ENCODE data around the gene WNT10A.
"Not testable (repeated sequence)": the region's sequence is repeated elsewhere in the genome, so short reads cannot be mapped to it uniquely, and the experiment has no call there.

Gene WNT10A

DNA sequence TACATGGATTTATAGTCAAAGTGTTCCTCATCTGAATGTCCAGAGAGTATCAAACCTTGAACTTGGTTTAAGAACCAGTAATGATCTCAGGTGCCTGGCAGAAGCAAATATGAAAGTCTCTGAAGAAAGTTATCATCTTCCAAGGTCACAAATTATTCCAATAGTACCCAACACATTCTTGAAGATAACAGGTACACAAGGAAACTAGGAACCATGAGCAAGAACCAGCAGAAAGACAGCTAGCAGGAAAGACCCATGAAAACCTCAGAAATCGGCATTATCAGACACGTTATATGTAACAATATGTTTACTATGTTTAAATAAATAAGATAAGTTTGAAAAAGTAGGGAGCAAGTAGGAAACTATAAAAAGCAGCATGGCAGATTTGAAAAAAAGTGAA lies 43.2 kb upstream of the WNT10A start:
- TF ChIP-seq, protein P1, sequence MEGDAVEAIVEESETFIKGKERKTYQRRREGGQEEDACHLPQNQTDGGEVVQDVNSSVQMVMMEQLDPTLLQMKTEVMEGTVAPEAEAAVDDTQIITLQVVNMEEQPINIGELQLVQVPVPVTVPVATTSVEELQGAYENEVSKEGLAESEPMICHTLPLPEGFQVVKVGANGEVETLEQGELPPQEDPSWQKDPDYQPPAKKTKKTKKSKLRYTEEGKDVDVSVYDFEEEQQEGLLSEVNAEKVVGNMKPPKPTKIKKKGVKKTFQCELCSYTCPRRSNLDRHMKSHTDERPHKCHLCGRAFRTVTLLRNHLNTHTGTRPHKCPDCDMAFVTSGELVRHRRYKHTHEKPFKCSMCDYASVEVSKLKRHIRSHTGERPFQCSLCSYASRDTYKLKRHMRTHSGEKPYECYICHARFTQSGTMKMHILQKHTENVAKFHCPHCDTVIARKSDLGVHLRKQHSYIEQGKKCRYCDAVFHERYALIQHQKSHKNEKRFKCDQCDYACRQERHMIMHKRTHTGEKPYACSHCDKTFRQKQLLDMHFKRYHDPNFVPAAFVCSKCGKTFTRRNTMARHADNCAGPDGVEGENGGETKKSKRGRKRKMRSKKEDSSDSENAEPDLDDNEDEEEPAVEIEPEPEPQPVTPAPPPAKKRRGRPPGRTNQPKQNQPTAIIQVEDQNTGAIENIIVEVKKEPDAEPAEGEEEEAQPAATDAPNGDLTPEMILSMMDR (IDR thresholded peaks at IDR 0.05; ENCODE audit: control extremely low read depth, extremely low read depth, low read depth, missing control alignments) = no peak
- DNase-seq (ENCODE audit: extremely low spot score) = no peak
- POLR2A ChIA-PET = no interaction called here
- CTCF ChIA-PET = interaction anchor here (2.3 to 4.2 kb wide), 2 partner anchors 10 to 39 kb away, joined by 7 to 21 read pairs; no protein-coding TSS in a partner anchor

DNA sequence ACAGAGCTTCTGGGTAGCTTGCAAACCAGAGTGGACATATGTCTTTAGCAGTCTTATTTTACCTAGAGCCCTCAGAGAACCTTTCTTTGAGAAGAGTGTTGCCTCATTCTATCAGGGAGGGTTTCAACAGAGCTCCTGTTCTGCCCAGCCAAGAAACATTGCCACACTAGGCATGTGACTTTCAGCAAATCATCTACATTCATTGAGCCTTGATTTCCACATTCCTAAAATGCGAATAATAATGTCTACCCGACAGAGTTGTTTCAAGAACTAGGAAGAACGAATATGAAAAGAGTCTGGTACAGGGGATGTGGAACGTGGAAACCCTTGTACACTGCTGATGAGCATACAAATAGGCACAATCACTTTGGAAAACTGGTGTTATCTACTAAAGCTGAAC lies 41.2 kb upstream of the WNT10A start:
- CTCF ChIA-PET = interaction anchor here (0.9 to 4.2 kb wide), 7 partner anchors 9 to 140 kb away, joined by 3 to 21 read pairs (median 3); no protein-coding TSS in a partner anchor
- POLR2A ChIA-PET = no interaction called here
- DNase-seq (ENCODE audit: extremely low spot score) = no peak
- TF ChIP-seq, protein P1 (IDR thresholded peaks at IDR 0.05; ENCODE audit: control extremely low read depth, extremely low read depth, low read depth, missing control alignments) = no peak

DNA sequence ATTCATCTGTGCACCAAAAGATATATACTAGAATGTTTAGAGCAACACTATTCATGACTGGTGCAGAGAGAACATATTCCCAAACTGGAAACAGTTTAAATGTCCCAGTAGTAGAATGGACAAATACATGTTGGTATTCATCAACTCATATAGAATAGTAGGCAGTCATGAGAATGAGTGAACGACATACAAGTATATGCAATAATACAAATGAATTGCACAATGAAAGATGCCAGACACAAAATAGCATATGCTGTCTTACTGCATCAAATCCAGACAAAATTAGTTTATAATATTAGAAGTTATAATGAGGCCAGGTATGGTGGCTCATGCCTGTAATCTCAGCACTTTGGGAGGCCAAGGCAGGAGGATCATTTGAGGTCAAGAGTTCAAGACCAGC lies 40.8 kb upstream of the WNT10A start:
- ChIA-PET CTCF (interaction anchor here (1.1 to 1.4 kb wide), 3 partner anchors 14 to 140 kb away, joined by 3 read pairs; no protein-coding TSS in a partner anchor), POLR2A (no interaction called here)
- TF ChIP-seq, protein P1 (IDR thresholded peaks at IDR 0.05; ENCODE audit: control extremely low read depth, extremely low read depth, low read depth, missing control alignments) = no peak
- DNase-seq (ENCODE audit: extremely low spot score) = no peak

DNA sequence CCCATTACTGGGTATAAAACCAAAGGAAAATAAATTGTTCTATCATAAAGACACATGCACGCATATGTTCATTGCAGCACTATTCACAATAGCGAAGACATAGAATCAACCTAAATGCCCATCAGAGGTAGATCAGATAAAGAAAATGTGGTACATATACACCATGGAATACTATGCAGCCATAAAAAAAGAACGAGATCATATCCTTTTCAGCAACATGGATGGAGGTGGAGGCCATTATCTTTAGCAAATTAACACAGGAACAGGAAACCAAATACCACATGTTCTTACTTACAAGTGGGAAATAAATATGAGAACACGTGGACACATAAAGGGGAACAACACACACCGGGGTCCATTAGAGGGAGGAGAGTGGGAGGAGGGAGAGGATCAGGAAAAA lies 36.3 kb upstream of the WNT10A start:
- CTCF ChIA-PET; DNase-seq (ENCODE audit: extremely low spot score); POLR2A ChIA-PET: not testable (repeated sequence)

DNA sequence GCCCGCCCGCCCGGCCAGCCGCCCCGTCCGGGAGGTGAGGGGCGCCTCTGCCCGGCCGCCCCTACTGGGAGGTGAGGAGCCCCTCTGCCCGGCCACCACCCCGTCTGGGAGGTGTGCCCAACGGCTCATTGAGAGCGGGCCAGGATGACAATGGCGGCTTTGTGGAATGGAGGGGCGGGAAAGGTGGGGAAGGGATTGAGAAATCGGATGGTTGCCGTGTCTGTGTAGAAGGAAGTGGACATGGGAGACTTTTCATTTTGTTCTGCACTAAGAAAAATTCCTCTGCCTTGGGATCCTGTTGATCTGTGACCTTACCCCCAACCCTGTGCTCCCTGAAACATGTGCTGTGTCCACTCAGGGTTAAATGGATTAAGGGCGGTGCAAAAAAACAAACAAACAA lies 33.7 kb upstream of the WNT10A start:
- DNase-seq (ENCODE audit: extremely low spot score); POLR2A ChIA-PET: not testable (repeated sequence)
- CTCF ChIA-PET = interaction anchor here (0.6 to 4.5 kb wide), 80 partner anchors 10 to 684 kb away, joined by 3 to 61 read pairs (median 4); partner anchors contain the start of genes BCS1L, CDK5R2, PNKD and RNF25

DNA sequence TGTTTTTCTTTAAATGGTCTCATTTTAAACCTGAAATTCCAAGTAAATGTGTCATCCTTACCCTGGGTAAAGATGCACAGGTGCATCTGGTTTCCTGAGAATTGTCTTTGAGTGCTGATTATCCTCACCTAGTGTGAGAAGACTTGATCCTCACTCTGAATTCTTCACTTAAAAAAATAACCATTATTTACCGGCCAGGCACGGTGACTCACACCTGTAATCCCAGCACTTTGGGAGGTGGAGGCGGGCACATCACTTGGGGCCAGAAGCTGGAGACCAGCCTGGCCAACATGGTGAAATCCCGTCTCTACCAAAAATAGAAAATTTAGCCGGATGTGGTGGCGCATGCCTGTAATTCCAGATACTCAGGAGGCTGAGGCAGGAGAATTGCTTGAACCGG lies 30.9 kb upstream of the WNT10A start:
- CTCF ChIA-PET = interaction anchor here (1.0 to 6.4 kb wide), 9 partner anchors 20 to 202 kb away, joined by 3 to 89 read pairs (median 6); partner anchors contain the start of genes BCS1L and ZNF142
- DNase-seq (ENCODE audit: extremely low spot score) = no peak
- POLR2A ChIA-PET = no interaction called here
- TF ChIP-seq, protein P1 (IDR thresholded peaks at IDR 0.05; ENCODE audit: control extremely low read depth, extremely low read depth, low read depth, missing control alignments) = no peak

DNA sequence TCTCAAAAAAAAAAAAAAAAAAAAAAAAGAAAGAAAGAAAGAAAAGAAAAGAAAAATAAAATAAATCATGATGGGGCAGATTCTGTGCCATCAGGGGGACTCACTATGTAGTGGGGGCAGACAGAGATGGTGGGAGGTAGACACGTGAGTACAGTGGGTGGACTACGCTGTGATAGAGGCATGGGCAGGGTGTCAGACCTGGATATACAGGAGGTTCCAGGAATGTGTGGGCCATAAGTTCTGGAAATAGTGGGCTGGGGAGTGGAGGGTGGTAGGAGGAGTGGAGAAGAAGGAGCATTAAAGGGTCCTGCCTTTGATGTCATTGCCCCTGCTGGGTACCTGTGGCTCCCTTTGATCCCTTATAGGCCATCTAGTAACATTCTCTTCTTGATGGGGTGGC lies 29.9 kb upstream of the WNT10A start:
- ChIA-PET CTCF (interaction anchor here (1.0 to 6.4 kb wide), 11 partner anchors 19 to 579 kb away, joined by 3 to 89 read pairs (median 7); partner anchors contain the start of genes BCS1L and ZNF142), POLR2A (no interaction called here)
- DNase-seq (ENCODE audit: extremely low spot score) = no peak
- TF ChIP-seq, protein P1 (IDR thresholded peaks at IDR 0.05; ENCODE audit: control extremely low read depth, extremely low read depth, low read depth, missing control alignments) = no peak

DNA sequence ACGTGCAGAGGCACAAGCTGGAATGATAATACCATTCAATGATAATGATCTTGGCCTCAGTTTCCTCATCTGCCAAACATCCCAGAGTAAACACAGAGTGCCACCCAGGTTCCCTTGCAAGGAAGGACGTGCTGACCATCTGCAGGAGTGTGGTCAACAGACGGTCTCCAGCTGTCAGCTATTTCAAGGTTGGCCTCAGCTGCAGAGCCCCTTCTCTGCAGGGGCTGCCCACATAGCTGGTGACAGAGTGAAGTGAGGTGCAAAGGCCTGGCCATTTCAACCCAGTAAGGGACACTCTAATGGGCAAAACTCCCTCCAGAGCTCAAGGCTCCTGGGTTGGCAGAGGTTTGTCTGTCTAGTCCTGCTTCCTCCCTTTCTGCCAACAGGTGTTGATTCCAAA lies 29.4 kb upstream of the WNT10A start:
- POLR2A ChIA-PET = no interaction called here
- no peak for DNase-seq (ENCODE audit: extremely low spot score)
- TF ChIP-seq, protein P1 (IDR thresholded peaks at IDR 0.05; ENCODE audit: control extremely low read depth, extremely low read depth, low read depth, missing control alignments) = no peak
- CTCF ChIA-PET = interaction anchor here (1.0 to 6.4 kb wide), 17 partner anchors 25 to 495 kb away, joined by 3 to 89 read pairs (median 5); partner anchors contain the start of genes CATIP and TTLL4

Measured in GM10248 (cell line).